GM19099 (cell line): ENCODE measurements around the gene SV2A.
A peak's percentile ranks its signal among the peaks of the same experiment; 100 is the strongest.

ENCODE experiments used
- POLR2A ChIP-seq: IDR thresholded peaks from 3 replicates; pipeline ENCODE4 v1.6.1; 2011; ENCODE audit warnings: low read depth; ENCODE audit not compliant: insufficient read length; ENCODE audit errors: extremely low read depth

The SV2A gene

GRCh38 chr1:149934356-149934755, 16.7 kb upstream of the SV2A start:
- TF ChIP-seq POLR2A: no peak

- no peak for TF ChIP-seq POLR2A
Measured at GRCh38 chr1:149933208-149933607, 15.6 kb upstream of the SV2A start.

- TF ChIP-seq POLR2A: no peak
Measured at GRCh38 chr1:149932474-149932873, 14.8 kb upstream of the SV2A start.

GRCh38 chr1:149931212-149931790, 13.7 kb upstream of the SV2A start:
- no peak for TF ChIP-seq POLR2A

- no peak for TF ChIP-seq POLR2A
Measured at GRCh38 chr1:149929856-149930255, 12.2 kb upstream of the SV2A start.

- no peak for TF ChIP-seq POLR2A
Measured at GRCh38 chr1:149928401-149928724, 10.7 kb upstream of the SV2A start.

GRCh38 chr1:149927563-149928400, 10.1 kb upstream of the SV2A start, which contains the start of gene SF3B4:
TSS of gene SF3B4 (minus strand) at chr1:149927803. CDS start at chr1:149927759, 44 bp downstream.
- peak; percentile 95 for TF ChIP-seq POLR2A

- TF ChIP-seq POLR2A: no peak
Measured at GRCh38 chr1:149927056-149927562, 9.5 kb upstream of the SV2A start.

- no peak for TF ChIP-seq POLR2A
Measured at GRCh38 chr1:149926296-149926695, 8.7 kb upstream of the SV2A start.

GRCh38 chr1:149925751-149926150, 8.1 kb upstream of the SV2A start:
- TF ChIP-seq POLR2A: no peak

- no peak for TF ChIP-seq POLR2A
Measured at GRCh38 chr1:149925345-149925744, 7.7 kb upstream of the SV2A start.

- TF ChIP-seq POLR2A: no peak
Measured at GRCh38 chr1:149923626-149924025, 6.0 kb upstream of the SV2A start.

- TF ChIP-seq POLR2A: no peak
Measured at GRCh38 chr1:149916898-149917252, 769 bp downstream of the SV2A start.

- no peak for TF ChIP-seq POLR2A
Measured at GRCh38 chr1:149916193-149916897, 1.3 kb downstream of the SV2A start.

GRCh38 chr1:149915429-149916192, 2.0 kb downstream of the SV2A start:
- TF ChIP-seq POLR2A: no peak
